Endothelial cell (in vitro differentiated cells): Measurements from ENCODE around the gene NELFB. TPM values are rescaled to one million over a fixed set of nuclear protein-coding genes. Genes with fewer than 3 reads are reported as not detected.
"Not testable (repeated sequence)": the region's sequence is repeated elsewhere in the genome, so short reads cannot be mapped to it uniquely, and the experiment has no call there.

ENCODE experiments used
- DNase-seq: peaks from one replicate; pipeline ENCODE4 v3.0.0; 2021; ENCODE audit warnings: low spot score
- H3K27ac Mint-ChIP-seq: one replicate; pipeline ENCODE4 v1.8.0; 2021; ENCODE audit warnings: mixed read lengths, inconsistent platforms; ENCODE audit not compliant: unreplicated experiment
- H3K27me3 Mint-ChIP-seq: one replicate; pipeline ENCODE4 v1.8.0; 2021; ENCODE audit warnings: mild to moderate bottlenecking, moderate library complexity, mixed read lengths, inconsistent platforms; ENCODE audit not compliant: unreplicated experiment
- H3K36me3 Mint-ChIP-seq: one replicate; pipeline ENCODE4 v1.8.0; 2021; ENCODE audit warnings: mild to moderate bottlenecking, low read depth, mixed read lengths, inconsistent platforms; ENCODE audit not compliant: unreplicated experiment
- H3K4me1 Mint-ChIP-seq: one replicate; pipeline ENCODE4 v1.8.0; 2021; ENCODE audit warnings: mild to moderate bottlenecking, mixed read lengths, inconsistent platforms; ENCODE audit not compliant: unreplicated experiment
- H3K4me3 Mint-ChIP-seq: one replicate; pipeline ENCODE4 v1.8.0; 2021; ENCODE audit warnings: mild to moderate bottlenecking, mixed read lengths, inconsistent platforms; ENCODE audit not compliant: unreplicated experiment
- H3K9me3 Mint-ChIP-seq: one replicate; pipeline ENCODE4 v1.8.0; 2021; ENCODE audit warnings: mixed read lengths, inconsistent platforms; ENCODE audit not compliant: unreplicated experiment
- CTCF ChIP-seq: fragments of 200-600 bp; sonication (generic); IDR thresholded peaks from one replicate; pipeline ENCODE4 v1.5.0; 2021; ENCODE audit warnings: antibody characterized with exemption; ENCODE audit not compliant: unreplicated experiment
- total RNA-seq: library from RNA; stranded (reverse); fragmentation: NEBNext Ultra II Directional; extraction: Animal tissue kit (Norgen Biotek cat#: 25700); gene quantifications from one replicate; pipeline ENCODE4 v1.2.1, GENCODE V29; 2021; ENCODE audit not compliant: unreplicated experiment

Gene NELFB
- total RNA-seq, 1 donor from 2014 or later: 65.6 TPM

- peaks cover 3% of the 10 kb centered on the region for H3K36me3 Mint-ChIP-seq
- peaks cover 6% of the 10 kb centered on the region for H3K27me3 Mint-ChIP-seq
- no peaks in the 10 kb centered on the region for H3K9me3 Mint-ChIP-seq
- TF ChIP-seq CTCF: no peak
- no peak for DNase-seq
- H3K4me3 Mint-ChIP-seq: peak overlapping the region; percentile 95
- H3K27ac Mint-ChIP-seq: peak overlapping the region; percentile 75
- peaks cover 13% of the 10 kb centered on the region for H3K4me1 Mint-ChIP-seq
These were observed 1.7 kb downstream of the NELFB start for GRCh38 chr9:137256856-137257255.

DNA sequence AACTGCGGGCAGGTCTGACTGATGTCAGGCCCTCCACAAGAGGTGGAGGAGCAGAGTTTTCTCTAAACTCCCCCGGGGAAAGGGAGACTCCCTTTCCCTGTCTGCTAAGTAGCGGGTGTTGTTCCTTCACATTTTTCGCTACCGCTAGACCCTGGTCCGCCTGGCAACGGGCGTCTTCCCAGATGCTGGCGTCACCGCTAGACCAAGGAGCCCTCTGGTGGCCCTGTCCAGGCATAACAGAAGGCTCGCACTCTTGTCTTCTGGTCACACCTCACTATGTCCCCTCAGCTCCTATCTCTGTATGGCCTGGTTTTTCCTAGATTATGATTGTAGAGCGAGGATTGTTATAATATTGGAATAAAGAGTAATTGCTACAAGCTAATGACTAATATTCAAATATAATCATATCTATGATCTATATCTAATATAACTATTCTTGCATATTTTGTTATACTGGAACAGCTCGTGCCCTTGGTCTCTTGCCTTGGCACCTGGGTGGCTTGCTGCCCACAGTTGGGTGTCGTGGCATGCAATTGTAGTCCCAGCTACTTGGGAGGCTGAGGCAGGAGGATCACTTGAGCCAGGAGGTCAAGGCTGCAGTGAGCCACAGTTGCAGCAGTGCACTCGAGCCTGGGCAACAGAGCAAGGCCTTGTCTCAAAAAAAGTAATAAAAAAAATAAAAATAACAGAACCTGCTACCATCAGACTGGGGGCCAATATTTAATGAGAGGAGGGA lies 7.2 kb downstream of the NELFB start:
- not testable (repeated sequence) for H3K4me1 Mint-ChIP-seq, H3K27me3 Mint-ChIP-seq, H3K36me3 Mint-ChIP-seq, H3K9me3 Mint-ChIP-seq, H3K27ac Mint-ChIP-seq, H3K4me3 Mint-ChIP-seq, DNase-seq
- peak; percentile 54 for TF ChIP-seq CTCF

- no peaks in the 10 kb centered on the region for H3K9me3 Mint-ChIP-seq
- H3K36me3 Mint-ChIP-seq: peaks cover 4% of the 10 kb centered on the region
- no peak overlapping the region for H3K27ac Mint-ChIP-seq
- H3K4me1 Mint-ChIP-seq: no peaks in the 10 kb centered on the region
- no peak for TF ChIP-seq CTCF
- no peak overlapping the region for H3K4me3 Mint-ChIP-seq
- peaks cover 2% of the 10 kb centered on the region for H3K27me3 Mint-ChIP-seq
- DNase-seq: no peak
These were observed 7.8 kb downstream of the NELFB start for GRCh38 chr9:137262909-137263285.

GRCh38 chr9:137263506-137263905 lies 8.4 kb downstream of the NELFB start:
- no peaks in the 10 kb centered on the region for H3K4me1 Mint-ChIP-seq
- H3K9me3 Mint-ChIP-seq: no peaks in the 10 kb centered on the region
- no peak overlapping the region for H3K27ac Mint-ChIP-seq
- peaks cover 5% of the 10 kb centered on the region for H3K27me3 Mint-ChIP-seq
- H3K36me3 Mint-ChIP-seq: peaks cover 9% of the 10 kb centered on the region
- TF ChIP-seq CTCF: no peak
- H3K4me3 Mint-ChIP-seq: no peak overlapping the region
- no peak for DNase-seq

- Mint-ChIP-seq H3K36me3 (peaks cover 13% of the 10 kb centered on the region), H3K4me1 (no peaks in the 10 kb centered on the region), H3K27me3 (peaks cover 5% of the 10 kb centered on the region), H3K27ac (no peak overlapping the region), H3K4me3 (no peak overlapping the region), H3K9me3 (no peaks in the 10 kb centered on the region)
- no peak for TF ChIP-seq CTCF
- no peak for DNase-seq
These were observed 8.9 kb downstream of the NELFB start for GRCh38 chr9:137264067-137264466.
